HG02798 (cell line): ENCODE measurements around the gene HHAT.

ENCODE experiments used
- ATAC-seq: cut with Tn5 transposase; IDR thresholded peaks from one replicate; pipeline ENCODE4 v1.9.1; 2021; ENCODE audit warnings: mild to moderate bottlenecking; ENCODE audit not compliant: unreplicated experiment, poor library complexity

The HHAT gene

GRCh38 chr1:210328746-210329503 is at the start of gene HHAT:
HHAT (plus strand) TSS chr1:210328902; CDS start chr1:210348976, 20,074 bp downstream.
- peak; percentile 61 for ATAC-seq

DNA sequence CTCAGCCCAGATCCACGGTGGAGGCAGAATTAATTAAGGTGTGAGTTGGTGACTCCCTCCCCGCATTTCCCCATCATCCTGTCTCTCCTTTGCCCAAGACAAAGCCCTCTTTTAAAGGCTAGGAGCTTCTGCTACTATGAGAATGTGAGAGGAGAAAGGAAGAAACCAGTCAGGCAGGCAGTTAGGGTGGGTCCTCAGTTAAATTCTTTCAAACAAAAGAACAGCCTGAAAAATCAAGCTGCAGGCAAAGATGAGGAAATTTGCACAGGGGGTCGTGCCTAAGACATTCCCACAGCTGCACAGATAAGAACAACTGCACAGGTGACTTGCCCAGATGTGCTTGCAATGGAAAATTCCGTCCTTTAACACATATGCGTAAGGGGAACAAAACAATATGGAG is 48.5 kb upstream of the HHAT start:
- no peak for ATAC-seq

GRCh38 chr1:210288116-210288515 is 40.6 kb upstream of the HHAT start:
- ATAC-seq = no peak

- no peak for ATAC-seq
Observed at GRCh38 chr1:210289248-210289647, 39.5 kb upstream of the HHAT start.

GRCh38 chr1:210291081-210291764 is 37.5 kb upstream of the HHAT start:
- no peak for ATAC-seq

GRCh38 chr1:210291786-210292230 is 36.9 kb upstream of the HHAT start:
- ATAC-seq = no peak

- ATAC-seq = peak; percentile 82
Observed at GRCh38 chr1:210292231-210292871, 36.4 kb upstream of the HHAT start.

- ATAC-seq = no peak
Observed at GRCh38 chr1:210293171-210293607, 35.5 kb upstream of the HHAT start.

- ATAC-seq = no peak
Observed at GRCh38 chr1:210294999-210295745, 33.5 kb upstream of the HHAT start.

- no peak for ATAC-seq
Observed at GRCh38 chr1:210296682-210297081, 32.0 kb upstream of the HHAT start.

DNA sequence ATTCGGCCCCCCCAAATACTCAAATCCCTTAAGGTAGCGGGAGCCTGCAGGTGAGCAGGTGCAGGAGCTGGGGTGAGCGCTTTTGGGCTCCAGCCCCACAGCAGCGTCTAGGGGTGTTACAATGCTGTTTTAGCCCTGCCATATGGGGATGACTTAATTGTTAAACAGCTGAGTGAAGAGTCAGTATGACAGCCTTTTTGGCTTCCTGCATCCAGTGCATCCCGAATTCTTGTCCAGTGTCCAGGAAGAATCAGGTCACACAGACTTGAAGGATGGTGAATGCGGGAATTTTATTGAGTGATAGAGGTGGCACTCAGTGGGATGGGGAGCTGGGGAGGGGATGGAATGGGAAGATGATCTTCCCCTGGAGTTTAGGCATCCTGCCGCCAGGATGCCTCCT is 30.4 kb upstream of the HHAT start:
- ATAC-seq = no peak

DNA sequence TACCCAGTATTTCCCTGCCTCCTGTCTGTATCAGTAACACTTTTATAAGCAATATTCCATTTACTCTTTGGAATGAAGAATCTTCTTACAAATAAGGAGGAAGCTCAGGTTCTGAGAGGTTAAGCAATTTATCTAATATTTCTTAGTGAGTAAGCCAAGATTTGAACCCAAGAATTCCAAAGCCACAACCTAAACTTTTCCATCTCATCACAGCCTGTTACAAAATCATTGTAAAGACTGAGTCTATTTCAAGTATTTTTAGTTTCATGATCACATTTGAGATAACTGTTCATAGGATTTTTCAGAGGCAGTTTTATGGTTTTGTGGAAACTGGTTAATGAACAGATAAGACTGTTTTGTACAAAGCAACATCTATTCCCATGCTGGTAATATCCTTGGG is 29.8 kb upstream of the HHAT start:
- ATAC-seq = no peak

- ATAC-seq = no peak
Observed at GRCh38 chr1:210299501-210299900, 29.2 kb upstream of the HHAT start.

DNA sequence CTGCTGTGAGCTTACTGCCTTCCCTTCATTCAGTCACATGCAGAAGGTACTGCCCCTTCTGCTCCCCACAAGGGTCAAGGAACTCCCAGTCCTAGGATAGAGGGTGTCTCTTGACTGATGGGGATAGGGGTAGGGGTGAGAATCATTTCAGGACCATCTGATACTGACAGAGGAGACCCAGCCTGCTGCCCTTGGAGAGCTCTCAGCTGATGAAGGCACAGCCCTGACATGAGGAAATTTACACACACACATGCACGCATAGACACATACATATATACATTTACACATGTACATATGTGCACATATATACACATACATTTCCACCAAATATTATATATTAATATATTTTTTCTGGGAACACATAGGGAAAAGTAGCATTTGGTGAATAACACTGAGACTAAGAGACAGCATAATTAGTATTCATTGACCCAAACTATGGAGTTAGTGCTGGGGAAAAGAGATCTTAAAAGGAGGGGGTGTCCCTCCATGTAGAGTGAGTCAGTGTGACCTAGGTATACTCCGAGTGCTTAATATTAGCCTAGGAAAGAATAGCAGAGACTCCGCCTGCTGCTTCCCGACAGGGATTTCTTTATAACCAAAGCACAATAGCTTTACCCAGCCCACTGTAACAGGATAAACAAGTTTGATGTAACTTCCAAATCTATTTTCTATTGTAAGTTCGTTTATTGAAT is 27.6 kb upstream of the HHAT start:
- ATAC-seq = no peak

DNA sequence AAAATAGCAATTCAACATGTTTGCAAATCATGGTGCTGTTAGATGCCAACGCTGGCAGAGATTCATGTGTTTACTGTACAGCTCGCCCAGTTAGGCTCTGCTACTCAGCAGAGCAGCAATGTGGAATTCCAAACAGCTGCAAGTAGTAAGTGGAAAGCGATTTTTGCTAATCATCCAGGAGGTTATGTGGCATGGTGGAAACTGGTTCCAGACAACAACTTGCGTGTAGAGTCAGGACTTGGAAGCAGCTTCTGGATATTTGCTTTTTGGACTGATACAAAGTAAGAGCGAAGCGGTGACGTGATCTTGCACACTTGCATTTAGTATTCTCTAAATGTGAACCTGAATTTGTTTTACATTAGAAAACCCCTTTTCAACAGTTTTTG is 27.1 kb upstream of the HHAT start:
- no peak for ATAC-seq

DNA sequence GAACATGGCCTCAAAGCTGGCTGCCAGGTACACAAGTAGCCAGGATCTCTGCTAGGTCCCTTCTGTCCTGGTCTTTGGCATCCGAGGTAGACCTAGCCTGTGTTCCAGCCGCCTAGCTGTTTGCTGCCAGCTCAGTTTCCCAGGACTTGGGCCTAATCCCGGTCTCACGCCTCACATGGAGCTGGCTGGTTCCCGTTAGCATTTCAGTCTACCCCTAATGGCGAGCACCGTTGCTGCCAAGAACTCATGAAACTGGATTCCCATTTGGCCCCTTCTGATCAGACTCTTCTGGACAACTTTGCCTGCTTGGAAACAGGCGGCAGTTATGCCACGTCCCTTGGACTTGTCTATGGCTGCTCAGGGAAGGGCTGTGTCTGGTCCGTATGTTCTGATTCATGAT is 26.2 kb upstream of the HHAT start:
- no peak for ATAC-seq

DNA sequence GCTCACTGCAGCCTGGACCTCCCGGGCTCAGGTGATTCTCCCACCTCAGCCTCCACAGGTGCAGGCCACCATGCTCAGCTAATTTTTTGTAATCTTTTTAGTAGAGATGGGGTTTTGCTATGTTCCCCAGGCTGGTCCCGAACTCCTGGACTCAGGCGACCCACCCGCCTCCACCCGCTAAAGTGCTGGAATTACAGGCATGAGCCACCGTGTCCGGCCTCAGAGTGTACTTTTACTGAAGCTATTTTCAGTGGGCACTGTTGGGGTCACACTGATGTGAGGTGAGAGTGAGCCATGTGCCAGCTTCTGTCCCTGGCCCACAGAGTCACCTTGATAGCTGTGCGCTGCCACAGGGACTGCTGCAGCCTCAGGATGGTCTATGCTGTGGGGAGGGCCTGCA is 25.3 kb upstream of the HHAT start:
- ATAC-seq = no peak

DNA sequence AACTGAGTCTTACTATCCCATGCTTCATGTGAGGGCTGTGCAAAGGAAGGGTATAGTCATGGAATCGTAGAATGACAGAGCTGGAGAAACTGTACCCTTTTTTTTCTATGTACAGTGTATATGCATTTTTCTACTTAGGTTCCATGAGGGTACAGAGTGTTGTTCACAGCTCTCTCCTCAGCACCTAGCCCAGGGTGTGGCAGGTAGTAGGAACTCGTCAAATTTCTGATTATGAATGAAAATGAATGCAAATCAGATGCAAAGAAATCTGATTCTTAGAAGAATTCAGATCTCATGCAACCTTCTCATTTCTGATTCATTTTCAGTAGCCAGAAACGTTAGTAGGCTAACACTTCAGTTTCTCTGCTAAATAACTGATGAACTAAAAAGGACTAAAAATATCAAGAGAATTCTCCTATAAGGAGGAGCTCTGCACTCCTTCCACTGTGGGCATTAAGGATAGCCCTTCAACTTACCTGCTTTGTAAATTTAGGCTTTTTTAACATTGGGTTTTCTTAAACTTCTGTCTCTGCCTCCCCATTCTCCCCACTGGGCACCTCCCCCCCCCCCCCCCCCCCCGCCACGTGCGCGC is 18.0 kb upstream of the HHAT start:
- ATAC-seq = no peak

DNA sequence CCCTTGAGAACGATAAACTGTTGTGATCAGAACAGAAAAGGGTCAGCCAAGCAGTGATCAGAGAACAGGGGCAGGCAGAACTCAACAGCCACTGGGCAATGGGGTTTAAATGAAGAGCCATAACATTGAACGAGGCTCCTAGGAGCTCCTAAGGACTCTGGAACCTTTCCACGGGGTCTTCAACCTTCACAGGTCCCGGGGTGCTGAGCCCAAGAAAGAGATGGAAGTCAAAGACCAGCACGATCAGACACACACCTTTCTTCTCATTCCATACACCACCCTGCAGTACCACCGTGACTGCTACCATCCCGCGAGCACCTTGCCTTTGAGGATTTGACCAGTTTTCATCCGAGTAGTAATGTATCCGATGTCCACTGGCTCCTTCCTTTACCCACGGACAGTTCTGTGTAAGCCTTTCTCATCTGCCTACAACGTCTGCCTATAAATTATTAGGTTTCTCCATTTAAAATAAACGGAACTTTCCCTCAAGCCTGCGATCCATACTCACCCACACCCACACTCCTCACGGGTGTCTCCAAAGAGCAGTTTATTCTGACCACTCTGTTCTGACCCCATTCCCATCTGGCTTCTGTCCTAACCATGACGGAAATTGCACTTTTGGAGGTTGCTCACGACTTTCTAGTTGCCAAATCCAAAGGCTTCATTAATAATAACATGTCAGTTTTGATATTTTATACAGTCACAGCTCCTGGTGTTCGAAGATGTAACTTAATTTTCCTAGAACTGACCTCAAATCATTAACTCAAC is 16.8 kb upstream of the HHAT start:
- no peak for ATAC-seq
